HG02870 (cell line): ENCODE measurements around the gene TMC1.

Experiments
- ATAC-seq: cut with Tn5 transposase; IDR thresholded peaks from one replicate; pipeline ENCODE4 v1.9.1; 2021; ENCODE audit warnings: mild to moderate bottlenecking, moderate library complexity; ENCODE audit not compliant: unreplicated experiment

The TMC1 gene

GRCh38 chr9:72565535-72565934 lies 44.1 kb downstream of the TMC1 start:
- no peak for ATAC-seq

- ATAC-seq = no peak
Measured at GRCh38 chr9:72574156-72574810, 52.9 kb downstream of the TMC1 start.

GRCh38 chr9:72575666-72576065 lies 54.3 kb downstream of the TMC1 start:
- ATAC-seq = no peak

GRCh38 chr9:72576087-72576486 lies 54.7 kb downstream of the TMC1 start:
- ATAC-seq = no peak

GRCh38 chr9:72577212-72577753 lies 55.9 kb downstream of the TMC1 start:
- no peak for ATAC-seq

GRCh38 chr9:72579190-72579589 lies 57.8 kb downstream of the TMC1 start:
- no peak for ATAC-seq

GRCh38 chr9:72579880-72580550 lies 58.6 kb downstream of the TMC1 start:
- ATAC-seq = no peak

GRCh38 chr9:72581694-72582093 lies 60.3 kb downstream of the TMC1 start:
- ATAC-seq = no peak

- ATAC-seq = no peak
Measured at GRCh38 chr9:72583370-72583769, 62.0 kb downstream of the TMC1 start.

GRCh38 chr9:72586388-72587130 lies 65.2 kb downstream of the TMC1 start:
- ATAC-seq = peak; percentile 65

- ATAC-seq = no peak
Measured at GRCh38 chr9:72588336-72588735, 66.9 kb downstream of the TMC1 start.

- ATAC-seq = no peak
Measured at GRCh38 chr9:72589667-72590521, 68.5 kb downstream of the TMC1 start.

- ATAC-seq = no peak
Measured at GRCh38 chr9:72590824-72591223, 69.4 kb downstream of the TMC1 start.

- peak; percentile 71 for ATAC-seq
Measured at GRCh38 chr9:72592502-72593403, 71.3 kb downstream of the TMC1 start.

- no peak for ATAC-seq
Measured at GRCh38 chr9:72596451-72597180, 75.2 kb downstream of the TMC1 start.

- no peak for ATAC-seq
Measured at GRCh38 chr9:72597181-72597517, 75.7 kb downstream of the TMC1 start.

- ATAC-seq = no peak
Measured at GRCh38 chr9:72597601-72598000, 76.2 kb downstream of the TMC1 start.

- no peak for ATAC-seq
Measured at GRCh38 chr9:72598639-72599038, 77.2 kb downstream of the TMC1 start.

GRCh38 chr9:72599874-72600534 lies 78.6 kb downstream of the TMC1 start:
- no peak for ATAC-seq
